Measurements from ENCODE around the gene ARHGAP6. TPM values are rescaled to one million over a fixed set of nuclear protein-coding genes. Genes with fewer than 3 reads are reported as not detected.

Gene ARHGAP6
- polyA plus RNA-seq, 3 donors = 0.31 to 1.1 (median 0.40) TPM

DNA sequence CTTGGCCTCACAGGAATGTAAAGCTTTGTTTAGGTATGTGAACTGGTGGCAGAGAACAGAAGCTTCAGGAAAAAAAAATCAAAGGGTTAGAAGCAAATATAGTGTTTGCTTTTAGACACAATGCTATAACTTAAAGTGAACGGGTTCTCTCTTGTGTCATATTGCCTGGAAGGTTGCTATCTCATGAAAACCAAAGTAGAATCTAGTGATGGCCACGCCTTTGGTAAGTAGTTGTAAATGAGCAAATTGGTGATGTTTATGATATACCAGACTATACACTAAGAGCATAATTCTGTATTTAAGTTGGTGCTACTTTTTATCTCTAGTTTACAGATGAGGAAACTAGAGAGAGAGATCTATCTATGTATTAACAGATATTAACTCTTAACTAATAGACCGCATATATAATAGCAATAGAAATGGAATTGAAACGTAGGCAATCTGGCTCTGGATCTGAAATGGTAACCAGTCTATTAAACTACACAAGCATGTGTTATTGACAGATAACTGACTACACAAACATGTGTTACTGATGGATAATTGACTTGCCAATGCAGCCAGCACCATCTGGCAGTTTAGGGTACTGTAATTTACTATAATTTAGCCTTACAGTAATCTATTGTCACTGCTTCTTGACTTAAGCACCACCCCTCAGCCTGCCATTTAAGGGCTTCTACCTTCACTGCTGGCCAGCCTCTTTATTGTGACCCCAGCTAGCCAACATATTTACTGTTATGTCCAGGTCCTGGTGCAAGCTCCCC is 513.7 kb downstream of the ARHGAP6 start:
- Mint-ChIP-seq H3K27ac (no peak overlapping the region), H3K27me3 (ENCODE audit: low read depth in 3 of 3) (no peaks in the 10 kb centered on the region), H3K9me3 (no peaks in the 10 kb centered on the region), H3K4me1 (no peaks in the 10 kb centered on the region), H3K36me3 (no peaks in the 10 kb centered on the region), H3K4me3 (no peak overlapping the region)
- Histone ChIP-seq H3K4me2 (replicated peaks; ENCODE audit: extremely low read depth, low read length, poor library complexity, severe bottlenecking) (no peak overlapping the region), H3K36me3 (replicated peaks in 1 of 2; ENCODE audit: control insufficient read depth in 1 of 2, insufficient read depth in 2 of 2, low read length in 2 of 2) (no peaks in the 10 kb centered on the region), H3K79me2 (ENCODE audit: insufficient read depth, low read length) (no peaks in the 10 kb centered on the region), H4K20me1 (ENCODE audit: insufficient read depth, low read length) (no peaks in the 10 kb centered on the region), H3K27ac (ENCODE audit: low read depth in 1 of 2, low read length in 2 of 2) (no peak overlapping the region), H3K27me3 (ENCODE audit: control insufficient read depth in 2 of 2, insufficient read depth in 2 of 2, low read length in 2 of 2) (peaks cover 0 to 3% of the 10 kb centered on the region in 2 donors), H3K9me3 (replicated peaks in 1 of 2; ENCODE audit: control insufficient read depth in 1 of 2, insufficient read depth in 1 of 2, low read length in 2 of 2) (no peaks in the 10 kb centered on the region), H3K9ac (ENCODE audit: insufficient read depth, low read length, poor library complexity, severe bottlenecking) (no peak overlapping the region), H3K4me1 (ENCODE audit: control insufficient read depth in 1 of 2, insufficient read depth in 2 of 2, low read length in 2 of 2) (no peaks in the 10 kb centered on the region), H2AFZ (ENCODE audit: insufficient read depth, low read depth, low read length, poor library complexity, severe bottlenecking) (no peak overlapping the region), H3K4me3 (replicated peaks in 1 of 3; ENCODE audit: low read depth in 2 of 3, low read length in 3 of 3) (no peak overlapping the region)
- WGBS (ENCODE audit: insufficient coverage) = no CpG with 5 or more reads among the region's 4 CpGs
- intact Hi-C loops (cut with micrococcal nuclease) = no loop called here
- TF ChIP-seq CTCF (IDR thresholded peaks at IDR 0.05) = no peak
- DNase-seq = no peak

DNA sequence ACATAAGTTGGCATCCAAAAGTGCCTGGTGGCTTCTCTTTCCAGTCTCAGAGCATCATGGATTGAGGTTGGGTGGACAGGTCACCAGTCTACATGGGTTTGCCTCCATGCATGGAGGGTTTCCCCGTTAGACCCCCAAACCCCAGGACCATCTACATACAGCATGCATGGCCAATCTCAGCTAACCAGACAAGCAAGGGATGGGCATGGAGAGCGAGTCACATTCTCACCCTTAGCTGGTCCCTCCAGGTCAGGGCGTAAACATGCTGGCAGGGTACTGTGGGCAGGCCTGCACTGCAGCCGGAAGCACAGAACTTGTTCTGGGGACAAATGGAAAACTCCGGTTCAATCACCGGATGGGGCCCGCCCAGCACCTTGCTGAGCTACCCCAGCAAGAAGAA is 517.3 kb downstream of the ARHGAP6 start:
- 92% methylated on average over 4 of the region's 7 CpGs for WGBS (ENCODE audit: insufficient coverage)
- Mint-ChIP-seq H3K36me3 (no peaks in the 10 kb centered on the region), H3K27me3 (ENCODE audit: low read depth in 3 of 3) (peaks cover 0 to 2% (median 2%) of the 10 kb centered on the region in 3 donors), H3K9me3 (no peaks in the 10 kb centered on the region), H3K4me3 (no peak overlapping the region), H3K4me1 (peaks cover 2% of the 10 kb centered on the region), H3K27ac (no peak overlapping the region)
- Histone ChIP-seq H3K4me1 (ENCODE audit: control insufficient read depth in 1 of 2, insufficient read depth in 2 of 2, low read length in 2 of 2) (no peaks in the 10 kb centered on the region), H3K9me3 (replicated peaks in 1 of 2; ENCODE audit: control insufficient read depth in 1 of 2, insufficient read depth in 1 of 2, low read length in 2 of 2) (no peaks in the 10 kb centered on the region), H3K4me2 (replicated peaks; ENCODE audit: extremely low read depth, low read length, poor library complexity, severe bottlenecking) (no peak overlapping the region), H3K27me3 (ENCODE audit: control insufficient read depth in 2 of 2, insufficient read depth in 2 of 2, low read length in 2 of 2) (peaks cover 0 to 3% of the 10 kb centered on the region in 2 donors), H3K36me3 (replicated peaks in 1 of 2; ENCODE audit: control insufficient read depth in 1 of 2, insufficient read depth in 2 of 2, low read length in 2 of 2) (no peaks in the 10 kb centered on the region), H3K4me3 (replicated peaks in 1 of 3; ENCODE audit: low read depth in 2 of 3, low read length in 3 of 3) (no peak overlapping the region), H3K79me2 (ENCODE audit: insufficient read depth, low read length) (no peaks in the 10 kb centered on the region), H2AFZ (ENCODE audit: insufficient read depth, low read depth, low read length, poor library complexity, severe bottlenecking) (no peak overlapping the region), H3K9ac (ENCODE audit: insufficient read depth, low read length, poor library complexity, severe bottlenecking) (no peak overlapping the region), H3K27ac (ENCODE audit: low read depth in 1 of 2, low read length in 2 of 2) (no peak overlapping the region), H4K20me1 (ENCODE audit: insufficient read depth, low read length) (no peaks in the 10 kb centered on the region)
- no peak for TF ChIP-seq CTCF (IDR thresholded peaks at IDR 0.05)
- intact Hi-C loops (cut with micrococcal nuclease) = loop anchor here in 1 of 2 donors (10.0 kb wide), 1 partner anchor 386 kb away; no protein-coding TSS in a partner anchor
- DNase-seq = no peak
